Ishikawa (cell line): ENCODE results near the gene LPP.

Experiments
- CEBPB ChIP-seq: IDR thresholded peaks from 2 replicates; pipeline ENCODE4 v1.6.1; 2012
- CREB1 ChIP-seq: IDR thresholded peaks from 2 replicates; pipeline ENCODE4 v1.6.1; 2012; ENCODE audit warnings: low read depth
- EGR1 ChIP-seq: IDR thresholded peaks from 2 replicates; pipeline ENCODE4 v1.6.1; 2012
- EP300 ChIP-seq: IDR thresholded peaks from 2 replicates; pipeline ENCODE4 v1.6.1; 2012; ENCODE audit warnings: borderline replicate concordance
- FOXM1 ChIP-seq: IDR thresholded peaks from 2 replicates; pipeline ENCODE4 v1.6.1; 2012; ENCODE audit warnings: low read depth, borderline replicate concordance
- NFIC ChIP-seq: IDR thresholded peaks from 2 replicates; pipeline ENCODE4 v1.6.1; 2012
- RAD21 ChIP-seq: IDR thresholded peaks from 2 replicates; pipeline ENCODE4 v1.6.1; 2012; ENCODE audit warnings: low read depth
- REST ChIP-seq: IDR thresholded peaks from 2 replicates; pipeline ENCODE4 v1.6.1; 2012; ENCODE audit warnings: low read depth, mild to moderate bottlenecking
- TAF1 ChIP-seq: IDR thresholded peaks from 2 replicates; pipeline ENCODE4 v1.6.1; 2012; ENCODE audit warnings: low read depth, mild to moderate bottlenecking
- TCF12 ChIP-seq: IDR thresholded peaks from 2 replicates; pipeline ENCODE4 v1.6.1; 2012; ENCODE audit warnings: low read depth
- TEAD4 ChIP-seq: IDR thresholded peaks from 2 replicates; pipeline ENCODE4 v1.6.1; 2012
- YY1 ChIP-seq: IDR thresholded peaks from 2 replicates; pipeline ENCODE4 v1.6.1; 2012; ENCODE audit warnings: low read depth
- ZBTB7A ChIP-seq: IDR thresholded peaks from 2 replicates; pipeline ENCODE4 v1.6.1; 2012; ENCODE audit warnings: low read depth
- TF ChIP-seq, protein P1 (sequence below): IDR thresholded peaks from 2 replicates; pipeline ENCODE4 v1.6.1; 2012
- TF ChIP-seq, protein P2 (sequence below): IDR thresholded peaks from 2 replicates; pipeline ENCODE4 v1.6.1; 2012

LPP gene

GRCh38 chr3:188661806-188662205 is 507.8 kb downstream of the LPP start:
- TF ChIP-seq, protein P1, sequence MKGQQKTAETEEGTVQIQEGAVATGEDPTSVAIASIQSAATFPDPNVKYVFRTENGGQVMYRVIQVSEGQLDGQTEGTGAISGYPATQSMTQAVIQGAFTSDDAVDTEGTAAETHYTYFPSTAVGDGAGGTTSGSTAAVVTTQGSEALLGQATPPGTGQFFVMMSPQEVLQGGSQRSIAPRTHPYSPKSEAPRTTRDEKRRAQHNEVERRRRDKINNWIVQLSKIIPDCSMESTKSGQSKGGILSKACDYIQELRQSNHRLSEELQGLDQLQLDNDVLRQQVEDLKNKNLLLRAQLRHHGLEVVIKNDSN = no peak
- TF ChIP-seq CEBPB = no peak
- TF ChIP-seq EGR1 = no peak

DNA sequence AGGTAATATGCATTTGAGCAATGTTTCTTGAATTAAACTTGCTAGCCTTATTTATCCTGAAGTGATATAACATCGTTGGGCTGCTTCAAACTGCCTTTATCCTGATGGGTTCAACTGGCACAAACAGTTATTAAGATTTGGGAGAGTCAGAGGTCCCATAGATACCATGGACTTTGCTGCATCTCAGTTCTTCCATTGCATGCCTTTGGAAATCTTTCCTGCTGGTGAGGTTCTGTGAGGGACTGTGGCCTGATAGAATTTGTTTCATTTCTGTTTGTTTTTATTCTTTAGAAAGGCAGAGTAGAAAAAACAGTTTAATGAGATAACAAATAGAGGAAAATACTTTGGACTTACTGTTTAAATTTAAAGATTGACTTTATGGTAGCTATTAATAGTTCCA is 508.3 kb downstream of the LPP start:
- TF ChIP-seq TEAD4 = no peak
- TF ChIP-seq TCF12 = no peak
- TF ChIP-seq, protein P2, sequence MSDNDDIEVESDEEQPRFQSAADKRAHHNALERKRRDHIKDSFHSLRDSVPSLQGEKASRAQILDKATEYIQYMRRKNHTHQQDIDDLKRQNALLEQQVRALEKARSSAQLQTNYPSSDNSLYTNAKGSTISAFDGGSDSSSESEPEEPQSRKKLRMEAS = no peak
- TF ChIP-seq YY1 = no peak
- no peak for TF ChIP-seq EP300
- no peak for TF ChIP-seq ZBTB7A
- TF ChIP-seq, protein P1 = no peak
- no peak for TF ChIP-seq RAD21
- no peak for TF ChIP-seq CREB1
- no peak for TF ChIP-seq TAF1
- TF ChIP-seq FOXM1 = no peak

DNA sequence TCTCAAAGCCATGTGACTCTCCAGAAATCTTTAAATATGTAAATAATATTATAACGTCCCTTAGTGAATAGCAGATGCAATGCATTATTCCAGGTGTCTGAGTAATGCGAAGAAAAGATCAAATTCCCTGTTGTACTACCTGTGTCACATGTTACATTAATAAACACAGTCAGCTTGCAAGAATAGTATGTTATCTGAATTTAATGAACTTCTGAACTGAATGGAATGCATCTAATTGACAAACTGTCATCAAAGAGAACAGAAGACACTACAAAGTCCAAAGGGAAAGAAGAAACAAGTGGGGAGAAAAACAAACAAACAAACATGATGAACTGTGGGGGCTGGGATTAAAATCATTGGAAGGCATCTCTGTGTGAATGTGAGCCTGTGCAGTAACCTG is 508.8 kb downstream of the LPP start:
- TF ChIP-seq TAF1 (no peak), YY1 (no peak), TEAD4 (no peak), REST (no peak), CREB1 (no peak), EP300 (no peak), CEBPB (no peak), NFIC (no peak), ZBTB7A (no peak), TCF12 (no peak)
- TF ChIP-seq, protein P2 = no peak

DNA sequence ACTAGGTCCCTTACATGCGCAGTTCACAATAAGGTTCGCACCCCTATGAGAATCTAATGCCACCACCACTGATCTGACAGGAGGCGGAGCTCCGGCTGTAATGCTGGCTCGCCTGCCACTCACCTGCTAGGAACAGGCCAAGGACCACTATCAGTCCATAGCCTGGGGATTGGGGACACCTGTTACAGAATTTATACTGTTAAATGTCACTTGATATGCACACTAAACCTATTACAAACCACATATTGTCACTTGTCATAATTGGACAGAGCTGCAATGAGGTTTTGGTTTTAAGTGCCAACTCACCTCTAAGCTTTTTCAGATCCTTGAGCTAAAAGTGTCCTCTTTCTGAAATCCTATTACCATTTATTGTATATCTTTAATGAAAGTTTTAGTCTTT is 509.9 kb downstream of the LPP start:
- TF ChIP-seq REST = no peak
- TF ChIP-seq, protein P2 = no peak
- TF ChIP-seq, protein P1 = no peak
- TF ChIP-seq TEAD4 = no peak
- no peak for TF ChIP-seq FOXM1
- no peak for TF ChIP-seq CREB1
- no peak for TF ChIP-seq TCF12
- TF ChIP-seq EP300 = no peak
- no peak for TF ChIP-seq EGR1
- no peak for TF ChIP-seq ZBTB7A

- peak; percentile 64 for TF ChIP-seq RAD21
- TF ChIP-seq EP300 = no peak
Measured at GRCh38 chr3:188664795-188665194, 510.8 kb downstream of the LPP start.

DNA sequence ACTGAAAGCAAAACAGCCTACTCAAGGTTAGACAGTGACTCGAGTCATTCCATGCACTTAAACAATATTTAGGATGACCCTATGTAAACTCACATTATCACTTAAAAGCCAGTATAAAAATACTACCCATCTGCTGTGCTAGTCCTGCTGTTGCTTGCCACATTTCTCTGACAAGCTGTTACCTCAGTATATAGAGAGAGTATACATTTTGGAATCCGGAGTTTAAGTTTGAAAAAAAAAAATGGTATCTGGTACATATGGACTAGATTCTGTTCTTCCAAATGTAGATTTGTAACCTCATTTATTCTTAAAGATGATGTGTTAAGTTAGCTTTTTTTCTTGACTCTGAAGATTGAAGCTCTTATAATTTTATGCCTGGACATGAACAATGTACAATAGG is 514.0 kb downstream of the LPP start:
- TF ChIP-seq, protein P1 = no peak
- TF ChIP-seq CREB1 (no peak), YY1 (no peak), EP300 (no peak), REST (no peak), ZBTB7A (no peak), FOXM1 (no peak), TEAD4 (no peak), RAD21 (no peak), TAF1 (no peak), CEBPB (no peak), TCF12 (no peak), EGR1 (no peak), NFIC (no peak)
- TF ChIP-seq, protein P2 = no peak
